IPS DF 19.7 (cell line): Measurements from ENCODE around the gene GEN1.

Experiments used
- DNase-seq: peaks from one replicate; pipeline ENCODE4 v3.0.0-alpha.2; 2013; ENCODE audit warnings: low read depth, low spot score

GEN1 gene

DNA sequence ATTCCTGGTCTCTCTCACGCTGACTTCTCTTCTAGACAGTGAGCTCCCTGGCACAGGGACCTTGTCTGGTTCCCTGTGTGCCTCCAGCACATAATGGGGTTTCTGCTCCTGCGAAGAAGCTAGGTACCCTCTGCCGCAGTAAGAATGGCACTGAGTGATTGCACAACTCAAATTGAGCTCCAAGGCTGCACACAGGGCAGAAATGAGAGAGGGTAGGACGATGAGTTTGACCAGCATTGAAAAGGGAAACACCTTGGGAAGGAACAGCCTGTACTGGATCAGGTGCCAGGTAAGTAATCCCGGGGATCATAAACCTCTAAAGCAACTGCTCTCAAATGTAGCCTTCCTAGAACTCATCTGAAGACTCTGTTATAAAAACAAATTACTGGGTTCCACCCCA lies 41.4 kb downstream of the GEN1 start:
- DNase-seq = no peak

DNA sequence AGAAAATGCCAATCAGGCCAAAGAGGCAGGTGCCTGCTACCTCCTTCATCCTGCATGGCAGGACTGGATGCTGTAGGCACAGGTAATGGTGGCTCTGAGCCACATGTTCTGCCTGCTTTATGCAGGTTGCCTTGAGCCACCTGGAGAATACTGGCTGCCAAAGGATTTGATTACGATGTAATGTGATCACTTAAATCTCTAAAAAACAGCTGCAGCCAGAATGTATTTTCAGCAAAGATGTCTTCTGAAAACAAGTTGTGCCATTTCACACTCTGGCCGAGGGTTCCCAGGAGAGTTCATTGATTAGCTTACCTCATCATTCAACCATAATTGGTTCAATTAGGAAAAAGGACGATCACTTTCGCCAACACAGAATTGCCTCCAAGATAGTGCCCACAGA lies 44.4 kb downstream of the GEN1 start:
- DNase-seq = no peak

DNA sequence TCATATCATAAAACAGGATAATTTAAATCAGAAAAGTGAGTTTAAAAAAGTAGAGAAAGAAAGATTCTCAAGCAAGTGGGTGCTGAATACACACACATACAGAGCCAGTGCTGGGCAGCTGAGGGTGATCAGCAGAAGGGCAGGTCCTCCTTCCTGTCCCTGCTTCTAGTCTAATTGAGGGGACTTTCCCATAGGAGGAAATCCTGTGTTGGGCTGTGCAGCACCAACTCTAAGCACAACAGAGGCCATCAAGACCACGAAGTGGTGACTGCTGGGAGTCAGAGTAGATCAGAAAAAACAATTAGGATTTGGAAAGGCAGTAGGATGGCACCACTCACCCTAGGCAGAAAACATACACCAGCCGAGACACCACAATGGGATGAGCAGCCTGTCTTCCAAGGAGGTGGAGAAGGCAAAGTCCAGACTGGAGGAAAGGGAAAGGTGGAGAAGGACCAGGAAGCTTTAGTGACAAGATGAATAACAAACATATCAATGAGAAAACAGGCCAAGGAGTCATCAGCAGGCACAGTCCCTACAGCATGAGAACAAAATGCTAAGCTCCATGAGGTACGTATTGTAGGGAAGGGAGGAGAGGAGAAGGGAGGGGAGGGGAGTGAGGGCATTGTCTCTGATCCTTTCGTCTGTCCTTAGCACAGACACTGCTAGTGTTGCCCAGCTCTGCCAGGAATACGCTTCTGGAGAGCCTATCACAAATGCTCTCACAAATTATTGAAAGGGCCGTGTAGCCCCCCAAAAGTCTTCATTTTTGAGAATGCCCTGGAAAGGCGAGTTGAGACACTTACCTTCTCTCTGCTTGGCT lies 45.6 kb downstream of the GEN1 start:
- DNase-seq = no peak

DNA sequence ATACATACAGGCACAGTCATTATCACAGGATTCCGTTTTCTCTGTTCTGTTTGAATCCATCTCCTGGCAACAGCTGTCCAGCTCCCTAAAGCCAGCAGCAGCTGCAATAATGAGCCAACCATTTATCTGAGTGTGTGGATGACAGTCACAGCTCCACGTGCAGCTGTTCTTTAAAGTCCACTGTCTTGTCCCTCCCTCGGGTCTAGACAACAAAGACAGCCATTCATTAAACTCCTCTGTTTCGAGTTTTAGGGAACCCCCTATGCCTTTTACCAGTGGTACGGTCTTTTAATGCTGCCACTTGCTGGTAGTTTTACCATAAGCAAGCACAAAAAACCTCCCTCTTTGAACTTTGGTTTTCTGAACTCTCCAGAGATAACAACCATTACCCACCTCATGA lies 46.3 kb downstream of the GEN1 start:
- no peak for DNase-seq

DNA sequence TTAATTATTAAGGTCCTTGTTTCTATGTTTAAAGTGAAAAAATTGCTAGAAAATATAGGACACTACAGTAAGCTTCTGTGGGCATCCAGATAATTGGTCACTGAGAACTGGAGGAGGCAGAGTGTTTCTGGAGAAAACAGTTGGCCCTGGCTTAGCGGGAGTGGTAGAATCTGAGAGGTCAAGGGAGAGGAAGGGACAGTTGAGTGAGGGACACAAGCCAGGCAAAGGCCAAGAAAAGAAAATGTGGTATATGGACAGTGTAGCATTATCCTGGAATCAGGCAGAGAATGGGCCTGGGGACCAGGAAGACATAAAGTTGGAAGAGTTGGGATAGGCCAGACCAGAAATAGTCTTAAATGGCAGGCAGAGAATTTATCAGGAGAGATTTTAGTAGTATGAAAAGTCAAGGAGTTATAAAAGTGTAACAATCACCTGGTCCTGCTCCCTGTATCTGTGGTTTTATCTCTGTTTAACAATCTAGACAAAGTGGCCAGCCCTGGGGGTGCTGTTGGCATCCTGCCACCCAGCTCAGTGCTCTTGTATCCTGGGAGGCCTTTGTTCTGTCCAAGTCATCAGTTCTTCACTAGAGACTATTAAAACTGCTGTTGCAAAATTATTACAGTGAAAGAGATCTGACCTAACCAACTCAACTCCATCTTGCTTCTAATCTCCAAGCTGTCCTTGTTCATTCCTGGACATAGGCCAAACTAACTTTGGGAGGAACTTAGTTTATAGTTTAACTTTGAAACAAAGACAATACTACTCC lies 46.9 kb downstream of the GEN1 start:
- no peak for DNase-seq

DNA sequence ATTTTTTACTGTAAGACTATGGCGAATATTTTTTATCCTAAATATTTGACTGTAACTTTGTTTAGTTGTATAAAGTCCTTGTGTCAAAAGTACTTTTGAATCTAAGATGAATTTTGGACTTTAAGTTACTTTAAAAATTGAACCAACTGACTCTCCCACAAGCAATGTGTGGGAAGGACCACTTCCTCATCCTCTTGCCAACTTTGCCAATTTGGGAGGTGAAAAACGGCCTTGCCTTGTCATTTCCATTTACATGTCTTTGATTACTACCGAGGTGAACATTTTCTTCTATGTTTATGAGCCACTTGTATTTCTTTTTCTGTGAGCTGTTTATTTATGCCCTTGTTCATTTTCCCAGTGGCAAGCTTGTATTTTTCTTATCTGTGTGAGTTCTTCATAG lies 49.6 kb downstream of the GEN1 start:
- no peak for DNase-seq

DNA sequence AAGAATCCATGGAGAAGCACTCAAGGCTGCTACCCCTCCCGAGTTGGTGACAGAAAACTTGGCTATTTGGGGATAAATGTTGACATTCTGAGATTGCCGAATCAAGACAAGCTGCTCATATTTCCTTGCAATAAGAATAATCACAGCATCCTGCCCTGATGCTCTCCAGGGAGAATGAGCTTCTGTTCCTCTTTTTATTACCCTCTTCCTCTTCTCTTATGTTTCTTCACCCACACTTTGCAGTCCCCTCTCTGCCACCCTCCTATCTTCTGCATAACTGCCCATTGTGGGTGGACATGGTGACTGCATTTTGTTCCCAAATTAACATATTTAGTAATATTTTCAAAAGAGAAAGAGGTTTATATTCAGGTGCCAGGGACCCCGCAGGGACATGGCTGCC lies 50.4 kb downstream of the GEN1 start:
- no peak for DNase-seq

DNA sequence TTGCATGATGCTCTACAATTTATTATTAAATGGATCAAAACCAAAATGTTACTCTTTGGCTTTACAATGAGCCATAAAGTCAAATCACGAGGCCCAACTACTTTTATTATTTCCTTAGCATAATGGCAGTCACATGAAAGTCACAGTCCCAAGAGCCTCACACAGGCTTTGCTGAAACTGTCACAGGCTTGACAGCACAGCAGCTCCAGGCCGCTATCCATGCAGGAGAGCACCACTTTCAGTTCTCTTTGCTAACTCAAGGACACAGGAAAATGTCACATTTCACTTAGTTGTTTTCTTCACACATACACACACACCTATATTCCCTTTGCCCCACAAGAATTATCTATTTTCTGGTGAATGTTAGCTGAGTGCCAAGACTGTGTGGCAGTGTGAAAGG lies 51.2 kb downstream of the GEN1 start:
- no peak for DNase-seq

DNA sequence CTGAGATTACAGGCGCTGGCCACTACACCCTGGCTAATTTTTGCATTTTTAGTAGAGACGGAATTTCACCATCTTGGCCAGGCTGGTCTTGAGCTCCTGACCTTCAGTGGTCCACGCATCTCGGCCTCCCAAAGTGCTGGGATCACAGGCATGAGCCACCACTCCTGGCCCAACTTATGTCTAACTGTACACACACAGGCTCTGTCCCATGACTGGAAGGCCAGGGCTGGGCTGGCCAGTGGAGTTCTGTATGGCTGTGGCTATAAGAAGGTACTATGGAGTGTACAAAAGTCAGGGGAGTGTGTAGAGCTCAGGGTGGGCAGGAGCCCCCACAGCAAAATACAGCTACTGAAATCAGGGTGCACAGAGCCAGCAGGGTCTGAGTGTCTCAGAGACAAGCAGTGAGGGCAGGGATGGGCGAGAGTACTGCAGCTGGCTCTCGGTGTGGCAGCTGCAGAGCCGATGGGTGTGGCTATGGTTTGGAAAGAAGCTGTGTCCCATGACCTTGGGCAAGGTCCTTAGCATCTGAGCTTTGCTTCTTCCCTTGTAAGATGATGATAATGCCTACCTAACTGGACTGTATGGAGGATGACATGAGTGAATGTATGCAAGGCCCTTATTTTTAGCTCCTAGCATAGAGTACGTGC lies 51.9 kb downstream of the GEN1 start:
- DNase-seq = no peak

DNA sequence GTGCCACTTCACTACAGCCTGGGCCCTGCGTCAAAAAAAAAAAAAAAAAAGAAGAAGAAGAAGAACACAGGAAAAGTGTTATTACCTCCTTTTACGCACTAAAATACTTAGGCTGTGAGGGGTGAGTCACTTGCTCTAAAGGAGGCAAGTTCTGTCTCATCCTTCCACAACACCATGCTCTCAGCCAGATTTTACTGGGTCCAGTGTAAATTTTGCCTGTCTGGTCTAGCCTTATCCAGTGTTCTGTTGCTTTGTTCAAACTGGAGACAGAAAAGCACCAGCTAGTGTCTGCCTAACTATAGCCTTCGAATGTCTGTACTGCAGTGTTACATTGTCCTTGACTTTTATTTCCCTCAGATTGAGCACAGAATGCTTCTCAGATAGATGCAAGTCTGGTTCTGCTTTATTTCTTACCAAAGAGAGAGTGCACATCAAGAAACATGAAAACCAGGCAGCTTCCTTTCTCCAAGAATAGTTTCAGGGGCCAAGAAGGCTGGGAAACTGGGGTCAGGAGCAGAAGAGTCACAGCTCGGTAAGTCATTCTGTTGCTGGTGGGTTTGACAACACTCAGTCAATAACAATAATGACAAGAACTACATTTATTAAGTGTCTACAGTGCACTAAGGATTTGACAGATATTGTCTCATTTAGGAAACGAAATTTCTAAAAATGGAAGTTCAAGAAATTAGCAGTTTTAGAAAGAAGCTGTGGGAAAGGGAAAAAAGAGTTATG lies 59.2 kb downstream of the GEN1 start:
- no peak for DNase-seq

DNA sequence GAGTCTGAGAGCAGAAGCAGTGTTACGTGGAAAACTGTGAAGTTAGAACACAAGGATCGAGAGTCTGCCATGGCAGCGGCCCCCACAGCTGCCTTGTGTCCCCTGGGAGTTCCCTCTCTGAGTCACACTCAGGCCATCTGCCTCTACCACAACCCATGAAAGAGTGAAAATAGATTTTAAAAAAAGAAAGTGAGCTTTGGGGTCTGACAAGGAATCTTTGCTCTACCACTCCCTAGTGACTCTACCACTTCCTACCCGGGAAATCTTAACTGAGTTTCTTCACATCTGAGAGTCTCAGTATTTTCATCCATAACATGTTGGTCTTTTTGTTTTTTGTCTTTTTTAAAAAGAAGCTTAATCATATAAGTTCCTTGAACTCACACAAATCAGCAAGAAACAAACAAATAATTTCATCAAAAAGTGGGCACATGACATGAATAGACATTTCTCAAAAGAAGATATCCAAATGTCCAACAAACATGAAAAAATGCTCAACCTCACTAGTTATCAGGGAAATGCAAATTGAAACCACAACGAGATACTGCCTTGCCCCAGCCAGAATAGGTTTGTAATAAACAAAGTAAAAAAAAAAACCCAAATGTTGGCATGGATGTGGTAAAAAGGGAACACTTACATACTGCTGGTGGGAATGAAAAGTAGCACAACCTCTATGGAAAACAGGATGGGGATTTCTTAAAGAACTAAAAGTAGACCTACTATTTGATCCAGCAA lies 60.0 kb downstream of the GEN1 start:
- DNase-seq = no peak

DNA sequence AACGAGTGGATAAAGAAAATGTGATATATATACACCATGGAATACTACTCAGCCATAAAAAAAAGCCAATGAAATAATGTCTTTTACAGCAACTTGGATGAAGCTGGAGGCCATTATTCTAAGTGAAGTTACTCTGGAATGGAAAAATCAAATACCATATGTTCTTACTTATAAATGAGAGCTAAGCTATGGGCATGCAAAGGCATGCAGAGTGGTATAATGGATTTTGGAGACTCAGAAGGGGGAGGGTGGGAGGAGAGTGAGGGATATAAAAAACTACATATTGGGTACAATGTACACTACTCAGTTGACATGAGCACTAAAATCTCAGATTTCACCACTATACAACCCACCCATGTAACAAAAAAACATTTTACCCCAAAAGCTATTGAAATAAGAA lies 60.7 kb downstream of the GEN1 start:
- no peak for DNase-seq

DNA sequence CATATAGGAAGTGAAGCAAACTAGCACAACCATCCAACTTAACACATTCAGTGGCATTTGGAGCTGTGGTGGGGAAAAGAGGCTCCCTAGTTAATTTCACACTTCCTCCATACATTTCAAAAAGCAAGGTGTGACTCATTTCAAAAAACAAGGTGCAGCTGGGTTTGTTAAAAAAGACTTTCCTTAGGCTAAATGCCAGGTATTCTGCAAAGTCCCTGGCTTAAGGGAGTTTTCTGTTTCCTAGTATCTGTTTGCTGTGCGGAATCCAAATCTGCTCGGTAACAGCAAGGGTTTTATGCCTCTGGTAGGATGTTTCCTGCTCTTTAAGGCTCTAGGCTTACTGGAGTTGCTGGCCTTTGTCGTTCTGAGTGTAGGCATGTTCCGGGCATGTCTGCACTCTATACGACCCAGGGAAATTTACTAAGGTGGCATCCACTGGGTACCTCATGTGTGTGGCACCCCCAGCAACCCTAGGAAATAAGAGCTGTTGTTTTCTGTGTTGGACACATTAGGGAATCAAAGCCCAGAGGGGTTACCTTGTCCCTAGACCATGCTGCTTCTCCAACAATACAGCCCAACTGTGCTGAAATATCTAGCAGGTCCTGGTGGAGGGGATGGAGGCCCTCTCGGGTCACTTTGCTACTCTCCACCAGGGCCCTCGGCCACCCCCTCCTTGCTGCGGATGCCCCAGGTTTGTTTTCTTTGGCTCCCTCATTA lies 61.7 kb downstream of the GEN1 start:
- no peak for DNase-seq

DNA sequence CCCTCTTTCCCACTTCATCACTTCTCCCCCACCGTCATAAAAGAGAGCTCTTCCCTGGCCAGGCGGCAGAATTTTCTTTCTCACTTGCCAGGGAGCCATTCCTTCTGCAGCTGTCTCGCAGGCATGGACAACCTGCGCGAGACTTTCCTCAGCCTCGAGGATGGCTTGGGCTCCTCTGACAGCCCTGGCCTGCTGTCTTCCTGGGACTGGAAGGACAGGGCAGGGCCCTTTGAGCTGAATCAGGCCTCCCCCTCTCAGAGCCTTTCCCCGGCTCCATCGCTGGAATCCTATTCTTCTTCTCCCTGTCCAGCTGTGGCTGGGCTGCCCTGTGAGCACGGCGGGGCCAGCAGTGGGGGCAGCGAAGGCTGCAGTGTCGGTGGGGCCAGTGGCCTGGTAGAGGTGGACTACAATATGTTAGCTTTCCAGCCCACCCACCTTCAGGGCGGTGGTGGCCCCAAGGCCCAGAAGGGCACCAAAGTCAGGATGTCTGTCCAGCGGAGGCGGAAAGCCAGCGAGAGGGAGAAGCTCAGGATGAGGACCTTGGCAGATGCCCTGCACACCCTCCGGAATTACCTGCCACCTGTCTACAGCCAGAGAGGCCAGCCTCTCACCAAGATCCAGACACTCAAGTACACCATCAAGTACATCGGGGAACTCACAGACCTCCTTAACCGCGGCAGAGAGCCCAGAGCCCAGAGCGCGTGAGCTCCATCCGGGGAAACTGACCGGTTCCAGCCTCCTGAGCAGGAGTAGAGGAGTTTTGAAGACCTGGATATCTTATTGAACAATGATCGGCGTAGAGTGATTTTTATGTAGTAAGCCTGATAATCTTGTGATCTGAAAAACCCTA lies 62.7 kb downstream of the GEN1 start, which contains the start of gene MSGN1:
TSS of gene MSGN1 (plus strand) at position 65 of the 850 bp plus-strand sequence. CDS start at position 124, 59 bp downstream.
- DNase-seq = no peak

DNA sequence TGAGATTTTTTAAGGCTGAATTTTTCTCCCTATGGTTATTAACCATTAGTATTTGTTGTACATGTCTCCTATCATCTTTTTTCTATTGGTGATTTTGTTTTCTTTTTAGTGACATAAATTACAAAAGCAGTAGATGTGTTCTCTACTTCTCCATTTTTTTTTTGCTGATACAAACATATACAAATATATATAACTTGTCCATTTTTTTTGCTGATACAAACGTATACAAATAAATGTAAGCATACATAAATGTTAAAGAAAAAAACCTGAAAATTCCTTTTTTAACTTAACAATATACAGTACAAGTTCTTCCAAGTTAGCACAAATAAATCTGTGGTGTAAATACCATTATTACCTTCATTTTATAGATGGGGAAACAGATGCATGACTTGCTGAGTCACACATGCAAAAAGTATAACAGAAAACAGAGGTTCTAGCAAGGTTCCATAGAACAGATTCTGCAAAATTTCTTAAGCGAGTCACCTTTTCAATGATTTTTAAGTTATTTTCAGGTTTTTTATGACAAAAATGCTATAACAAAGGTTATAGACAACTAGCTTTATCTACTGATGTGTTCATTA lies 64.4 kb downstream of the GEN1 start:
- DNase-seq = no peak

DNA sequence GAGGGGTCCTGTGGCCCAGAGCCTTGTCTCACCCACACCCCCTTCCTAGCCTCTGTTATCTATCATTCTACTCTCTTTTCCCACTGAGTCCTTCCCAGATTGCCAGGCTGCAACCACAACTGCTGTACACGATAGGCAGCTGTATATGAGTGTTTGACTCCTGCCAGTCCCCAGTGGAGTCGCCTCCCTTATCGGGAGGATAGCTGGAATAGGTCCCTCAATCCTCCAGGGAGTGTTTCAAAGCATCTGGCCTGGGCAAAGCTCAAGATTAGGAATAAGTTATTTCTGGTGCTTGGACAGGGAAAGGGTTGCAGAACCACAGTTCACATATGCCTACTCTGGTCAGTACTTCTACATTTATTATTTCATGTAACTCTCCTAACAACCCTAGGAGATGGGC lies 67.1 kb downstream of the GEN1 start:
- no peak for DNase-seq

DNA sequence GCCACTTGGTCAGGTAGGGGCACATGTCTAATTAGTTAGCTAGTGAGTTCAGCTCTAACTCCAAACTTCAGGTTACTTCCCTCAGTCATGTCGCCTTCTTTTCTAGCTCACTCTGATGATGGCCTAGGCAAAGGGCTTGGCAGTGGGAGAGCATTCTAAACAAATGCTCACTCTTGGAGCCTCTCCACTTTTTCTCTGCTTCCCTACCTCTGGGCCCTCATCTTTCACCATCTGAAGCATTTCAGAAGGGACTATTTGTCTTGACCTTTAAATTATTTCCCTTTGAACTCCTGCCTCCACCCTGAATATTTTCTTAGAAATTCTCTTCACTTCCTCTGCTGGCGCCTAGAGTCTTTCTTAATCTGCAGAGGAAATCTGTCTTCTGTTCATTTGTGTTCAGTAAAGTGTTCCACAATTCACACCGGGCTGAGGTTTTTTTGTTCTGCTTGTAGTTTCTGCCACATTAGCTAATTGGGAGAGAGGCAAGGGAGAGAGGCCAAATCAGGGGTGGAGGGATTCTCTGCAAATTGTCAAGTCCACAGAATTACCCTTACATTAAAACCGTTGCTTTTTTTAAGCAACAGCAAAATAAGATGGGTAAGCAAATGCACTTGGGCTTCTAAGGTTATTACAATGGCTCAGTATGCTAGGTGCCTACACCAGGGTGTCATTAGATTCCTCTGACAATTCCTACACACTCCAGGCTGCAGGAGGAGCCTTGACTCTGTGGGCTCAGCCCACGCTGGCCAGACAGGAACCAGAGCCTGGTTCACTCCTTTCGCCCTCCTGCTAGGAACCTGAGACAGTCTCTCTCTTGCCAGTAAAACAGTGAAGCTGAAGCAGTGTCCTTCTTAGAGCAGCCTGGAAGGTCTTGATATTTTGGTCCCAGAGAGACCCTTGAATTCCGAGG lies 67.9 kb downstream of the GEN1 start:
- no peak for DNase-seq

DNA sequence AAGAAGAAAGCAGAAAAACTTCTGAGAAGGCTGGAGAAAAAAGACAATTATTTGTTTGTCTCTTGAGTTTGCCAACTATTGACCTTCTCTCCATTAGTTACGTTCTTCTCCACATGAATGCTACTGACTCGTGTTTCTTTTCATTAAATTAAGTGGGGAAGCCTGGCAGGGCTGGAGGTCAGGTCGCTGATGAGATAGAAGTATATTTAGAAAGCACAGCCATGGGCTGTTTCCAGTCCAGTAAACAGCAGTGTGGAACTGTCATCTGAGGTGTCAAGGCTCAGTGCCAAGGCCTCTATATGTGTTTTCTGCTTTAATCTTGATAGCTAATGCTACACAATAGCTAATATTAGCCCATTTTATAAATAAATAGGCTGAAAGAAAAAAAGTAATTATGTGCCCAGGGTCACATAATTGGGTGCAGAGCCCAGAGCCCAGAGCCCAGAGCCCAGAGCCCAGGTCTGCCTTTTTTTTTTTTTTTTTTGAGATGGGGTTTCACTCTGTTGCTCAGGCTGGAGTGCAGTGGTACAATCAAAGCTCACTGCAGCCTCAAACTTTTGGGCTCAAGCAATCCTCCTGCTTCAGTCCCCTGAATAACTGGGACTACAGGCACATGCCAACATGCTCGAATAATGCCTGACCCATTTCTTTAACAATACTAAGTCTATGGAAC lies 68.6 kb downstream of the GEN1 start:
- DNase-seq = no peak
